ENCODE measurements around the gene MEGF11.

MEGF11 gene

GRCh38 chr15:66193066-66193465, 60.5 kb downstream of the MEGF11 start:
- no peak overlapping the region for H3K4me3 ChIP-seq (ENCODE audit: low read length)
- no peak for TF ChIP-seq ZNF274 (IDR thresholded peaks at IDR 0.05; ENCODE audit: low read depth, low read length)

GRCh38 chr15:66190746-66191145, 62.8 kb downstream of the MEGF11 start:
- no peak overlapping the region for H3K4me3 ChIP-seq (ENCODE audit: low read length)
- TF ChIP-seq ZNF274 (IDR thresholded peaks at IDR 0.05; ENCODE audit: low read depth, low read length) = no peak

- no peak for TF ChIP-seq ZNF274 (IDR thresholded peaks at IDR 0.05; ENCODE audit: low read depth, low read length)
- no peak overlapping the region for H3K4me3 ChIP-seq (ENCODE audit: low read length)
These were observed 64.3 kb downstream of the MEGF11 start for GRCh38 chr15:66189291-66189690.

GRCh38 chr15:66188464-66188863, 65.1 kb downstream of the MEGF11 start:
- TF ChIP-seq ZNF274 (IDR thresholded peaks at IDR 0.05; ENCODE audit: low read depth, low read length) = no peak

GRCh38 chr15:66187271-66187670, 66.3 kb downstream of the MEGF11 start:
- H3K4me3 ChIP-seq (ENCODE audit: low read length) = no peak overlapping the region
- no peak for TF ChIP-seq ZNF274 (IDR thresholded peaks at IDR 0.05; ENCODE audit: low read depth, low read length)

More at GRCh38 chr15:66188464-66188863, 65.1 kb downstream of the MEGF11 start:
- no peak overlapping the region for H3K4me3 ChIP-seq (ENCODE audit: low read length)

- TF ChIP-seq ZNF274 (IDR thresholded peaks at IDR 0.05; ENCODE audit: low read depth, low read length) = no peak
- no peak overlapping the region for H3K4me3 ChIP-seq (ENCODE audit: low read length)
These were observed 67.3 kb downstream of the MEGF11 start for GRCh38 chr15:66186049-66186825.

- no peak for TF ChIP-seq ZNF274 (IDR thresholded peaks at IDR 0.05; ENCODE audit: low read depth, low read length)
- no peak overlapping the region for H3K4me3 ChIP-seq (ENCODE audit: low read length)
These were observed 68.4 kb downstream of the MEGF11 start for GRCh38 chr15:66184936-66185790.

- no peak for TF ChIP-seq ZNF274 (IDR thresholded peaks at IDR 0.05; ENCODE audit: low read depth, low read length)
- no peak overlapping the region for H3K4me3 ChIP-seq (ENCODE audit: low read length)
These were observed 69.1 kb downstream of the MEGF11 start for GRCh38 chr15:66184492-66184891.

- no peak for TF ChIP-seq ZNF274 (IDR thresholded peaks at IDR 0.05; ENCODE audit: low read depth, low read length)
- H3K4me3 ChIP-seq (ENCODE audit: low read length) = no peak overlapping the region
These were observed 72.9 kb downstream of the MEGF11 start for GRCh38 chr15:66180531-66181097.

GRCh38 chr15:66178531-66178910, 75.0 kb downstream of the MEGF11 start:
- no peak overlapping the region for H3K4me3 ChIP-seq (ENCODE audit: low read length)
- TF ChIP-seq ZNF274 (IDR thresholded peaks at IDR 0.05; ENCODE audit: low read depth, low read length) = no peak

GRCh38 chr15:66172324-66172980, 81.1 kb downstream of the MEGF11 start:
- no peak overlapping the region for H3K4me3 ChIP-seq (ENCODE audit: low read length)
- TF ChIP-seq ZNF274 (IDR thresholded peaks at IDR 0.05; ENCODE audit: low read depth, low read length) = no peak

- TF ChIP-seq ZNF274 (IDR thresholded peaks at IDR 0.05; ENCODE audit: low read depth, low read length) = no peak
- H3K4me3 ChIP-seq (ENCODE audit: low read length) = no peak overlapping the region
These were observed 81.7 kb downstream of the MEGF11 start for GRCh38 chr15:66171841-66172240.

- no peak overlapping the region for H3K4me3 ChIP-seq (ENCODE audit: low read length)
- TF ChIP-seq ZNF274 (IDR thresholded peaks at IDR 0.05; ENCODE audit: low read depth, low read length) = no peak
These were observed 82.8 kb downstream of the MEGF11 start for GRCh38 chr15:66170716-66171115.

GRCh38 chr15:66170042-66170441, 83.5 kb downstream of the MEGF11 start:
- TF ChIP-seq ZNF274 (IDR thresholded peaks at IDR 0.05; ENCODE audit: low read depth, low read length) = no peak
- H3K4me3 ChIP-seq (ENCODE audit: low read length) = no peak overlapping the region

All from GM08714 (cell line).